GM12872 (cell line): Measurements from ENCODE around the gene KRTAP10-6.

Experiments
- CTCF ChIP-seq: IDR thresholded peaks from 3 replicates; pipeline ENCODE4 v1.5.1; 2011; ENCODE audit warnings: low read depth, mild to moderate bottlenecking, low read length, moderate library complexity; ENCODE audit not compliant: insufficient read depth

Gene KRTAP10-6

GRCh38 chr21:44598061-44598460 lies 5.8 kb upstream of the KRTAP10-6 start:
- TF ChIP-seq CTCF, result no peak

- no peak for TF ChIP-seq CTCF
Observed at GRCh38 chr21:44596068-44596725, 3.9 kb upstream of the KRTAP10-6 start.

- no peak for TF ChIP-seq CTCF
Observed at GRCh38 chr21:44595524-44595923, 3.2 kb upstream of the KRTAP10-6 start.

- TF ChIP-seq CTCF, result no peak
Observed at GRCh38 chr21:44594406-44594916, 2.2 kb upstream of the KRTAP10-6 start.

GRCh38 chr21:44593598-44594405 lies 1.5 kb upstream of the KRTAP10-6 start:
- no peak for TF ChIP-seq CTCF

- TF ChIP-seq CTCF, result no peak
Observed at GRCh38 chr21:44590311-44590721, 2.0 kb downstream of the KRTAP10-6 start.

- no peak for TF ChIP-seq CTCF
Observed at GRCh38 chr21:44589586-44590305, 2.6 kb downstream of the KRTAP10-6 start.
